DMS79 (cell line): Measurements from ENCODE around the gene CD70.
"Not testable (repeated sequence)": the region's sequence is repeated elsewhere in the genome, so short reads cannot be mapped to it uniquely, and the experiment has no call there.

Source experiments
- DNase-seq: peaks from one replicate; lab custom pipeline; 2025; lab: John Stamatoyannopoulos, UW

The CD70 gene

GRCh38 chr19:6597471-6598253, 6.7 kb upstream of the CD70 start:
- not testable (repeated sequence) for DNase-seq

GRCh38 chr19:6596621-6597020, 5.7 kb upstream of the CD70 start:
- no peak for DNase-seq

- no peak for DNase-seq
Measured at GRCh38 chr19:6593651-6594416, 2.9 kb upstream of the CD70 start.

GRCh38 chr19:6590258-6590826, 608 bp downstream of the CD70 start:
- no peak for DNase-seq

GRCh38 chr19:6589711-6590257, 1.2 kb downstream of the CD70 start:
- DNase-seq = no peak

GRCh38 chr19:6588508-6589345, 2.2 kb downstream of the CD70 start:
- no peak for DNase-seq

- no peak for DNase-seq
Measured at GRCh38 chr19:6587998-6588507, 2.9 kb downstream of the CD70 start.

- no peak for DNase-seq
Measured at GRCh38 chr19:6587093-6587820, 3.7 kb downstream of the CD70 start.

GRCh38 chr19:6586726-6587092, 4.2 kb downstream of the CD70 start:
- DNase-seq = no peak

- DNase-seq = no peak
Measured at GRCh38 chr19:6586056-6586455, 4.9 kb downstream of the CD70 start.

GRCh38 chr19:6582515-6583484, 8.2 kb downstream of the CD70 start:
- not testable (repeated sequence) for DNase-seq

- no peak for DNase-seq
Measured at GRCh38 chr19:6580313-6580712, 10.6 kb downstream of the CD70 start.

- DNase-seq = no peak
Measured at GRCh38 chr19:6579450-6580178, 11.3 kb downstream of the CD70 start.

GRCh38 chr19:6577476-6578125, 13.3 kb downstream of the CD70 start:
- no peak for DNase-seq

GRCh38 chr19:6576869-6577475, 14.0 kb downstream of the CD70 start:
- DNase-seq = no peak

GRCh38 chr19:6573350-6573749, 17.6 kb downstream of the CD70 start:
- no peak for DNase-seq

- no peak for DNase-seq
Measured at GRCh38 chr19:6572217-6572616, 18.7 kb downstream of the CD70 start.

GRCh38 chr19:6571167-6571566, 19.8 kb downstream of the CD70 start:
- DNase-seq = no peak
